ENCODE results near the gene FAM120AOS. TPM values are rescaled to one million over a fixed set of nuclear protein-coding genes. Genes with fewer than 3 reads are reported as not detected.

The FAM120AOS gene
- total RNA-seq, 1 donor from 2014 or later: 36.4 TPM

GRCh38 chr9:93431539-93432105 lies 21.8 kb downstream of the FAM120AOS start:
- no peak overlapping the region for H3K4me3 Mint-ChIP-seq (ENCODE audit: unreplicated experiment)

GRCh38 chr9:93427655-93428379 lies 25.6 kb downstream of the FAM120AOS start:
- Mint-ChIP-seq H3K27ac (ENCODE audit: unreplicated experiment) (no peak overlapping the region), H3K4me3 (ENCODE audit: unreplicated experiment) (no peak overlapping the region), H3K27me3 (ENCODE audit: unreplicated experiment) (peaks cover 26% of the 10 kb centered on the region), H3K9me3 (ENCODE audit: unreplicated experiment) (peaks cover 17% of the 10 kb centered on the region), H3K4me1 (ENCODE audit: unreplicated experiment) (no peaks in the 10 kb centered on the region), H3K36me3 (ENCODE audit: unreplicated experiment) (no peaks in the 10 kb centered on the region)
- TF ChIP-seq, protein P1, sequence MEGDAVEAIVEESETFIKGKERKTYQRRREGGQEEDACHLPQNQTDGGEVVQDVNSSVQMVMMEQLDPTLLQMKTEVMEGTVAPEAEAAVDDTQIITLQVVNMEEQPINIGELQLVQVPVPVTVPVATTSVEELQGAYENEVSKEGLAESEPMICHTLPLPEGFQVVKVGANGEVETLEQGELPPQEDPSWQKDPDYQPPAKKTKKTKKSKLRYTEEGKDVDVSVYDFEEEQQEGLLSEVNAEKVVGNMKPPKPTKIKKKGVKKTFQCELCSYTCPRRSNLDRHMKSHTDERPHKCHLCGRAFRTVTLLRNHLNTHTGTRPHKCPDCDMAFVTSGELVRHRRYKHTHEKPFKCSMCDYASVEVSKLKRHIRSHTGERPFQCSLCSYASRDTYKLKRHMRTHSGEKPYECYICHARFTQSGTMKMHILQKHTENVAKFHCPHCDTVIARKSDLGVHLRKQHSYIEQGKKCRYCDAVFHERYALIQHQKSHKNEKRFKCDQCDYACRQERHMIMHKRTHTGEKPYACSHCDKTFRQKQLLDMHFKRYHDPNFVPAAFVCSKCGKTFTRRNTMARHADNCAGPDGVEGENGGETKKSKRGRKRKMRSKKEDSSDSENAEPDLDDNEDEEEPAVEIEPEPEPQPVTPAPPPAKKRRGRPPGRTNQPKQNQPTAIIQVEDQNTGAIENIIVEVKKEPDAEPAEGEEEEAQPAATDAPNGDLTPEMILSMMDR (IDR thresholded peaks at IDR 0.05): no peak
- no peak for DNase-seq (ENCODE audit: extremely low spot score, unreplicated experiment)

More at GRCh38 chr9:93431539-93432105, 21.8 kb downstream of the FAM120AOS start:
- Mint-ChIP-seq H3K27me3 (ENCODE audit: unreplicated experiment) (peaks cover 8% of the 10 kb centered on the region), H3K4me1 (ENCODE audit: unreplicated experiment) (no peaks in the 10 kb centered on the region), H3K9me3 (ENCODE audit: unreplicated experiment) (peaks cover 4% of the 10 kb centered on the region), H3K27ac (ENCODE audit: unreplicated experiment) (no peak overlapping the region), H3K36me3 (ENCODE audit: unreplicated experiment) (no peaks in the 10 kb centered on the region)
- TF ChIP-seq, protein P1 (IDR thresholded peaks at IDR 0.05): no peak
- no peak for DNase-seq (ENCODE audit: extremely low spot score, unreplicated experiment)

DNA sequence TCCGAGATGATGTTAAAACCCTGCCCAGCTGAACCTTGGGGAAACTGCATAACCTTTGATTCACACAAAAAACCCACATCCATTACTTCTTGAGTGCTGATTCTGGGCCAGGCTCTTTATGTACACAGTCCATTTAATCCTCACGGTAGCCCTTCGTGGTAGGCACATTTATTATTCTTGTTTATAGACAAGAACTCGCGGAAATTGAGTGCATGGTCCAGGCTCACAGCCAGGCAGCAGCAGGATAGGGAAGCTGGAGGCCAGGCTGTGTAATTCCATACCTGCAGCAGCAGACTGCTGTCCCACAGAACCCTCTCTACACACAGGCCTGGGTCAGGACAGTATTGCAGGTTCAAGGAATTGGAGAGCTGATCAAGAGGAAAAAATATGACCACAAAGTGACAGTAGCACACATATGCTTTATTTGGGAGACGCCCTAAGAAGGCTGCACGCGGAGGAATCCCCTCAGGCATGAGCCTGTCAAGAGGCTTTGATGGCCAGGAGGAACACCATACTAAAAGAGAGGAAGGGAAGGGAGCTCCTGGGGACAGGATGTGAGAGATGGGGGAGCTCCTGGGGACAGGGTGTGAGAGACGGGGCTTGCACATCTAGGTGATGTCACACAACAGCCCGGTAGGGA lies 30.3 kb downstream of the FAM120AOS start:
- no peaks in the 10 kb centered on the region for H3K4me1 Mint-ChIP-seq (ENCODE audit: unreplicated experiment)
- no peak overlapping the region for H3K4me3 Mint-ChIP-seq (ENCODE audit: unreplicated experiment)
- no peak overlapping the region for H3K27ac Mint-ChIP-seq (ENCODE audit: unreplicated experiment)
- peaks cover 2% of the 10 kb centered on the region for H3K36me3 Mint-ChIP-seq (ENCODE audit: unreplicated experiment)
- DNase-seq (ENCODE audit: extremely low spot score, unreplicated experiment): no peak
- peaks cover 21% of the 10 kb centered on the region for H3K27me3 Mint-ChIP-seq (ENCODE audit: unreplicated experiment)
- TF ChIP-seq, protein P1 (IDR thresholded peaks at IDR 0.05): no peak
- peaks cover 24% of the 10 kb centered on the region for H3K9me3 Mint-ChIP-seq (ENCODE audit: unreplicated experiment)

DNA sequence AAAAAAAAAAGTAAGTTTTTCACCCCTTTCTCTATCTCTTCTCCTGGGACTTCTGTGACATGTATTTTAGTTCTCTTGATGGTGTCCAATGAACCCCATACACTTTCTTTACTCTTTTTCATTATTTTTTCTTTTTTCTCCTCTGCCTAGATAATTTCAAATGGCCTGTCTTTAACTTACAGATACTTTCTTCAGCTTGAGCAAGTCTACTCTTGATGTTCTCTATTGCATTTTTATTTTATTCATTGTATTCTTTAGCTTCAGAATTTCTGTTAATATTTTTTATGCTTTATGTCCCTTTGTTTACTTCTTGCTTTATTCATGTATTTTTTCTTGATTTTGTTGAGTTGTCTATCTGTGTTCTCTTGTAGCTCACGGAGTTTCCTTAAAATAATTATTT lies 34.4 kb downstream of the FAM120AOS start:
- peaks cover 18% of the 10 kb centered on the region for H3K27me3 Mint-ChIP-seq (ENCODE audit: unreplicated experiment)
- peaks cover 2% of the 10 kb centered on the region for H3K36me3 Mint-ChIP-seq (ENCODE audit: unreplicated experiment)
- H3K27ac Mint-ChIP-seq (ENCODE audit: unreplicated experiment): no peak overlapping the region
- H3K4me1 Mint-ChIP-seq (ENCODE audit: unreplicated experiment): no peaks in the 10 kb centered on the region
- TF ChIP-seq, protein P1 (IDR thresholded peaks at IDR 0.05): no peak
- no peak for DNase-seq (ENCODE audit: extremely low spot score, unreplicated experiment)
- peaks cover 11% of the 10 kb centered on the region for H3K9me3 Mint-ChIP-seq (ENCODE audit: unreplicated experiment)
- H3K4me3 Mint-ChIP-seq (ENCODE audit: unreplicated experiment): no peak overlapping the region

DNA sequence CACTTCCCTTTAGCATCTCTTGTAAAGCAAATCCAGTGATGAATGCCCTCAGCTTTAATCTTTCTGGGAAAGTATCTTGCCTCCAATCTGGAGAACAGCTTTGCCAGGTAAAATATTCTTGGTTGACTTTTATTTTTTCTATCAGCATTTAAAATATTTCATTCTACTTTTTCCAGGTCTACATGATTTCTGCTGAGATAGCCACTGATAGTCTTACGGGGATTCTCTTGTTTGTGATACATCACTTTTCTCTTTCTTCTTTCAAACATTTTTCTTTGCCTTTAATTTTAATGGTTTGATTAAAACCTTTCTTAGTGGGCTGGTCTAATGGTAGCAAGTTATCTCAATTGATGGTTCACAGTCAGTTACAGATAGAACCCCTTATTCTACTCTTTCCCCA lies 35.8 kb downstream of the FAM120AOS start:
- no peak overlapping the region for H3K4me3 Mint-ChIP-seq (ENCODE audit: unreplicated experiment)
- peaks cover 20% of the 10 kb centered on the region for H3K9me3 Mint-ChIP-seq (ENCODE audit: unreplicated experiment)
- no peak overlapping the region for H3K27ac Mint-ChIP-seq (ENCODE audit: unreplicated experiment)
- H3K27me3 Mint-ChIP-seq (ENCODE audit: unreplicated experiment): peaks cover 22% of the 10 kb centered on the region
- TF ChIP-seq, protein P1 (IDR thresholded peaks at IDR 0.05): no peak
- peaks cover 2% of the 10 kb centered on the region for H3K36me3 Mint-ChIP-seq (ENCODE audit: unreplicated experiment)
- no peak for DNase-seq (ENCODE audit: extremely low spot score, unreplicated experiment)
- no peaks in the 10 kb centered on the region for H3K4me1 Mint-ChIP-seq (ENCODE audit: unreplicated experiment)
